Neural progenitor cell (in vitro differentiated cells): ENCODE measurements around the gene PHC3. TPM values are rescaled to one million over a fixed set of nuclear protein-coding genes. Genes with fewer than 3 reads are reported as not detected.

Source experiments
- DNase-seq: peaks from one replicate; pipeline ENCODE4 v3.0.0-alpha.2; 2016; ENCODE audit warnings: low spot score
- H2AFZ ChIP-seq: fragments of 200-600 bp; sonication (generic); replicated peaks from 2 replicates; pipeline ENCODE4 v1.6.1; 2016; ENCODE audit warnings: antibody characterized with exemption
- H3F3A ChIP-seq: fragments of 200-600 bp; sonication (generic); 2 replicates; pipeline ENCODE4 v1.6.1; 2016; ENCODE audit warnings: antibody characterized with exemption, low read depth
- H3K27ac ChIP-seq: fragments of 200-600 bp; sonication (generic); 2 replicates; pipeline ENCODE4 v1.5.1; 2016; ENCODE audit warnings: mild to moderate bottlenecking
- H3K27me3 ChIP-seq: fragments of 200-600 bp; sonication (generic); 2 replicates; pipeline ENCODE4 v1.6.1; 2016; ENCODE audit warnings: mild to moderate bottlenecking, moderate library complexity
- H3K36me3 ChIP-seq: fragments of 200-600 bp; sonication (generic); 2 replicates; pipeline ENCODE4 v1.5.1; 2016
- H3K4me1 ChIP-seq: fragments of 200-600 bp; sonication (generic); 2 replicates; pipeline ENCODE4 v1.6.1; 2016; ENCODE audit warnings: mixed run types
- H3K4me2 ChIP-seq: fragments of 200-600 bp; sonication (generic); 2 replicates; pipeline ENCODE4 v1.6.1; 2016
- H3K4me3 ChIP-seq: fragments of 200-600 bp; sonication (generic); 2 replicates; pipeline ENCODE4 v1.5.1; 2016
- H3K79me2 ChIP-seq: fragments of 200-600 bp; sonication (generic); 2 replicates; pipeline ENCODE4 v1.6.1; 2016; ENCODE audit warnings: low read depth
- H3K9ac ChIP-seq: fragments of 200-600 bp; sonication (generic); 2 replicates; pipeline ENCODE4 v1.6.1; 2016
- H3K9me3 ChIP-seq: fragments of 200-600 bp; sonication (generic); 2 replicates; pipeline ENCODE4 v1.5.1; 2016; ENCODE audit warnings: low read depth
- H4K20me1 ChIP-seq: fragments of 200-600 bp; sonication (generic); 2 replicates; pipeline ENCODE4 v1.6.1; 2016; ENCODE audit warnings: low read depth
- H3K27ac Mint-ChIP-seq: 3 replicates; pipeline ENCODE4 v1.8.0; 2021; ENCODE audit warnings: mixed read lengths
- H3K27me3 Mint-ChIP-seq: 2 replicates; pipeline ENCODE4 v1.8.0; 2022; ENCODE audit warnings: low read depth, mild to moderate bottlenecking, inconsistent platforms, moderate library complexity, mixed read lengths; ENCODE audit not compliant: insufficient read depth
- H3K36me3 Mint-ChIP-seq: 3 replicates; pipeline ENCODE4 v1.8.0; 2021; ENCODE audit warnings: mixed read lengths
- H3K4me1 Mint-ChIP-seq: 3 replicates; pipeline ENCODE4 v1.8.0; 2021; ENCODE audit warnings: mixed read lengths
- H3K4me3 Mint-ChIP-seq: 3 replicates; pipeline ENCODE4 v1.8.0; 2021; ENCODE audit warnings: mild to moderate bottlenecking, moderate library complexity, mixed read lengths
- H3K9me3 Mint-ChIP-seq: 3 replicates; pipeline ENCODE4 v1.8.0; 2020; ENCODE audit warnings: mixed read lengths
- CTCF ChIP-seq: fragments of 200-600 bp; sonication (generic); IDR thresholded peaks from 2 replicates; pipeline ENCODE4 v1.5.1; 2017; ENCODE audit warnings: antibody characterized with exemption, mild to moderate bottlenecking
- EZH2 ChIP-seq: fragments of 200-600 bp; sonication (generic); IDR thresholded peaks from 2 replicates; pipeline ENCODE4 v1.6.1; 2017; ENCODE audit warnings: antibody characterized with exemption, mild to moderate bottlenecking, moderate library complexity
- EZH2phosphoT487 ChIP-seq: fragments of 200-600 bp; sonication (generic); IDR thresholded peaks from 2 replicates; pipeline ENCODE4 v1.6.1; 2017; ENCODE audit warnings: antibody characterized with exemption
- total RNA-seq: library from RNA; depleted of rRNA; stranded (reverse); fragments of >200 nt; gene quantifications from 2 replicates; pipeline ENCODE4 v1.2.3, GENCODE V29; 2015; ENCODE audit warnings: low replicate concordance

PHC3 gene
- total RNA-seq, 1 donor from 2014 or later, result 27.3 TPM

GRCh38 chr3:170077361-170077760, 104.2 kb downstream of the PHC3 start:
- peaks cover 8% of the 10 kb centered on the region for H3K9me3 Mint-ChIP-seq
- DNase-seq, result peak; percentile 9

GRCh38 chr3:170076715-170077238, 104.8 kb downstream of the PHC3 start:
- Mint-ChIP-seq H3K27ac (no peak overlapping the region), H3K27me3 (no peaks in the 10 kb centered on the region), H3K4me1 (peaks cover 6% of the 10 kb centered on the region), H3K4me3 (no peak overlapping the region), H3K36me3 (peaks cover 4% of the 10 kb centered on the region), H3K9me3 (peaks cover 8% of the 10 kb centered on the region)
- Histone ChIP-seq H3K4me3 (no peak overlapping the region), H3K27me3 (no peaks in the 10 kb centered on the region), H3K4me1 (no peaks in the 10 kb centered on the region), H3K27ac (no peak overlapping the region), H2AFZ (no peak overlapping the region), H3K4me2 (no peak overlapping the region), H4K20me1 (no peaks in the 10 kb centered on the region), H3K9ac (no peak overlapping the region), H3F3A (peaks cover 7% of the 10 kb centered on the region), H3K9me3 (no peaks in the 10 kb centered on the region), H3K79me2 (no peaks in the 10 kb centered on the region), H3K36me3 (no peaks in the 10 kb centered on the region)
- TF ChIP-seq EZH2phosphoT487, result no peak
- no peak for TF ChIP-seq EZH2
- DNase-seq, result no peak

More at GRCh38 chr3:170077361-170077760, 104.2 kb downstream of the PHC3 start:
- Histone ChIP-seq H3K4me3 (no peak overlapping the region), H2AFZ (no peak overlapping the region), H3F3A (peaks cover 7% of the 10 kb centered on the region), H3K79me2 (no peaks in the 10 kb centered on the region), H3K4me1 (no peaks in the 10 kb centered on the region), H3K36me3 (no peaks in the 10 kb centered on the region), H3K9ac (no peak overlapping the region), H4K20me1 (no peaks in the 10 kb centered on the region), H3K27me3 (no peaks in the 10 kb centered on the region), H3K9me3 (no peaks in the 10 kb centered on the region), H3K4me2 (no peak overlapping the region), H3K27ac (no peak overlapping the region)
- no peak for TF ChIP-seq EZH2phosphoT487
- no peak for TF ChIP-seq EZH2
- TF ChIP-seq CTCF, result no peak
- peaks cover 4% of the 10 kb centered on the region for H3K36me3 Mint-ChIP-seq
- H3K27ac Mint-ChIP-seq, result peak overlapping the region; percentile 23
- H3K27me3 Mint-ChIP-seq, result no peaks in the 10 kb centered on the region
- peaks cover 6% of the 10 kb centered on the region for H3K4me1 Mint-ChIP-seq
- no peak overlapping the region for H3K4me3 Mint-ChIP-seq

- Mint-ChIP-seq H3K4me1 (peaks cover 6% of the 10 kb centered on the region), H3K36me3 (peaks cover 4% of the 10 kb centered on the region), H3K27me3 (no peaks in the 10 kb centered on the region), H3K4me3 (no peak overlapping the region), H3K9me3 (peaks cover 8% of the 10 kb centered on the region), H3K27ac (no peak overlapping the region)
- TF ChIP-seq EZH2phosphoT487 (no peak), EZH2 (no peak), CTCF (no peak)
- no peak overlapping the region for H3K4me2 ChIP-seq
- H3K36me3 ChIP-seq, result no peaks in the 10 kb centered on the region
- H3K27me3 ChIP-seq, result no peaks in the 10 kb centered on the region
- no peak overlapping the region for H3K27ac ChIP-seq
- H3K9ac ChIP-seq, result no peak overlapping the region
- no peak for DNase-seq
- H4K20me1 ChIP-seq, result no peaks in the 10 kb centered on the region
- H3K4me3 ChIP-seq, result no peak overlapping the region
- peaks cover 7% of the 10 kb centered on the region for H3F3A ChIP-seq
- no peaks in the 10 kb centered on the region for H3K79me2 ChIP-seq
- H3K9me3 ChIP-seq, result no peaks in the 10 kb centered on the region
- no peak overlapping the region for H2AFZ ChIP-seq
- H3K4me1 ChIP-seq, result no peaks in the 10 kb centered on the region
Observed at GRCh38 chr3:170075441-170076091, 106.0 kb downstream of the PHC3 start.

GRCh38 chr3:170064108-170064507, 117.4 kb downstream of the PHC3 start:
- no peak for DNase-seq
- Histone ChIP-seq H3K4me2 (no peak overlapping the region), H3K36me3 (no peaks in the 10 kb centered on the region), H3F3A (no peaks in the 10 kb centered on the region), H4K20me1 (no peaks in the 10 kb centered on the region), H3K27ac (no peak overlapping the region), H3K4me3 (no peak overlapping the region), H3K9ac (no peak overlapping the region), H3K27me3 (no peaks in the 10 kb centered on the region), H3K4me1 (peaks cover 4% of the 10 kb centered on the region), H3K79me2 (no peaks in the 10 kb centered on the region), H2AFZ (no peak overlapping the region), H3K9me3 (no peaks in the 10 kb centered on the region)
- TF ChIP-seq EZH2phosphoT487 (no peak), CTCF (no peak)
- H3K4me1 Mint-ChIP-seq, result peaks cover 6% of the 10 kb centered on the region
- H3K27me3 Mint-ChIP-seq, result peaks cover 2% of the 10 kb centered on the region
- H3K9me3 Mint-ChIP-seq, result peaks cover 4% of the 10 kb centered on the region
- no peaks in the 10 kb centered on the region for H3K36me3 Mint-ChIP-seq
- no peak overlapping the region for H3K4me3 Mint-ChIP-seq
- H3K27ac Mint-ChIP-seq, result no peak overlapping the region
